Neural cell (in vitro differentiated cells): ENCODE data around the gene APBB1IP.

ENCODE experiments used
- EP300 ChIP-seq: fragments of 450-650 bp; conservative IDR thresholded peaks from 2 replicates; pipeline ENCODE4 v1.6.1; 2014; ENCODE audit warnings: antibody characterized with exemption, mild to moderate bottlenecking, moderate library complexity; ENCODE audit not compliant: poor library complexity, severe bottlenecking
- MXI1 ChIP-seq: fragments of 450-650 bp; conservative IDR thresholded peaks from 2 replicates; pipeline ENCODE4 v1.6.1; 2014; ENCODE audit warnings: antibody characterized with exemption, mild to moderate bottlenecking; ENCODE audit not compliant: poor library complexity, severe bottlenecking
- POLR2AphosphoS5 ChIP-seq: IDR thresholded peaks from 2 replicates; pipeline ENCODE4 v1.6.1; 2012
- RAD21 ChIP-seq: fragments of 450-650 bp; conservative IDR thresholded peaks from 2 replicates; pipeline ENCODE4 v1.6.1; 2014; ENCODE audit warnings: antibody characterized with exemption, mild to moderate bottlenecking, moderate library complexity
- SMC3 ChIP-seq: fragments of 450-650 bp; conservative IDR thresholded peaks from 2 replicates; pipeline ENCODE4 v1.6.1; 2014; ENCODE audit warnings: antibody characterized with exemption, mild to moderate bottlenecking, moderate library complexity; ENCODE audit not compliant: poor library complexity
- TAF1 ChIP-seq: IDR thresholded peaks from 2 replicates; pipeline ENCODE4 v1.6.1; 2012; ENCODE audit warnings: low read depth
- TF ChIP-seq, protein P1 (sequence below): fragments of 450-650 bp; IDR thresholded peaks from 2 replicates; pipeline ENCODE4 v1.5.1; 2014; ENCODE audit warnings: antibody characterized with exemption, mild to moderate bottlenecking, moderate library complexity; ENCODE audit not compliant: poor library complexity, severe bottlenecking
- TF ChIP-seq, protein P2 (sequence below): IDR thresholded peaks from 2 replicates; pipeline ENCODE4 v1.6.1; 2012; ENCODE audit warnings: borderline replicate concordance

- TF ChIP-seq, protein P1, sequence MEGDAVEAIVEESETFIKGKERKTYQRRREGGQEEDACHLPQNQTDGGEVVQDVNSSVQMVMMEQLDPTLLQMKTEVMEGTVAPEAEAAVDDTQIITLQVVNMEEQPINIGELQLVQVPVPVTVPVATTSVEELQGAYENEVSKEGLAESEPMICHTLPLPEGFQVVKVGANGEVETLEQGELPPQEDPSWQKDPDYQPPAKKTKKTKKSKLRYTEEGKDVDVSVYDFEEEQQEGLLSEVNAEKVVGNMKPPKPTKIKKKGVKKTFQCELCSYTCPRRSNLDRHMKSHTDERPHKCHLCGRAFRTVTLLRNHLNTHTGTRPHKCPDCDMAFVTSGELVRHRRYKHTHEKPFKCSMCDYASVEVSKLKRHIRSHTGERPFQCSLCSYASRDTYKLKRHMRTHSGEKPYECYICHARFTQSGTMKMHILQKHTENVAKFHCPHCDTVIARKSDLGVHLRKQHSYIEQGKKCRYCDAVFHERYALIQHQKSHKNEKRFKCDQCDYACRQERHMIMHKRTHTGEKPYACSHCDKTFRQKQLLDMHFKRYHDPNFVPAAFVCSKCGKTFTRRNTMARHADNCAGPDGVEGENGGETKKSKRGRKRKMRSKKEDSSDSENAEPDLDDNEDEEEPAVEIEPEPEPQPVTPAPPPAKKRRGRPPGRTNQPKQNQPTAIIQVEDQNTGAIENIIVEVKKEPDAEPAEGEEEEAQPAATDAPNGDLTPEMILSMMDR, result no peak
- no peak for TF ChIP-seq POLR2AphosphoS5
- no peak for TF ChIP-seq EP300
- no peak for TF ChIP-seq TAF1
- TF ChIP-seq RAD21, result no peak
- TF ChIP-seq, protein P2, sequence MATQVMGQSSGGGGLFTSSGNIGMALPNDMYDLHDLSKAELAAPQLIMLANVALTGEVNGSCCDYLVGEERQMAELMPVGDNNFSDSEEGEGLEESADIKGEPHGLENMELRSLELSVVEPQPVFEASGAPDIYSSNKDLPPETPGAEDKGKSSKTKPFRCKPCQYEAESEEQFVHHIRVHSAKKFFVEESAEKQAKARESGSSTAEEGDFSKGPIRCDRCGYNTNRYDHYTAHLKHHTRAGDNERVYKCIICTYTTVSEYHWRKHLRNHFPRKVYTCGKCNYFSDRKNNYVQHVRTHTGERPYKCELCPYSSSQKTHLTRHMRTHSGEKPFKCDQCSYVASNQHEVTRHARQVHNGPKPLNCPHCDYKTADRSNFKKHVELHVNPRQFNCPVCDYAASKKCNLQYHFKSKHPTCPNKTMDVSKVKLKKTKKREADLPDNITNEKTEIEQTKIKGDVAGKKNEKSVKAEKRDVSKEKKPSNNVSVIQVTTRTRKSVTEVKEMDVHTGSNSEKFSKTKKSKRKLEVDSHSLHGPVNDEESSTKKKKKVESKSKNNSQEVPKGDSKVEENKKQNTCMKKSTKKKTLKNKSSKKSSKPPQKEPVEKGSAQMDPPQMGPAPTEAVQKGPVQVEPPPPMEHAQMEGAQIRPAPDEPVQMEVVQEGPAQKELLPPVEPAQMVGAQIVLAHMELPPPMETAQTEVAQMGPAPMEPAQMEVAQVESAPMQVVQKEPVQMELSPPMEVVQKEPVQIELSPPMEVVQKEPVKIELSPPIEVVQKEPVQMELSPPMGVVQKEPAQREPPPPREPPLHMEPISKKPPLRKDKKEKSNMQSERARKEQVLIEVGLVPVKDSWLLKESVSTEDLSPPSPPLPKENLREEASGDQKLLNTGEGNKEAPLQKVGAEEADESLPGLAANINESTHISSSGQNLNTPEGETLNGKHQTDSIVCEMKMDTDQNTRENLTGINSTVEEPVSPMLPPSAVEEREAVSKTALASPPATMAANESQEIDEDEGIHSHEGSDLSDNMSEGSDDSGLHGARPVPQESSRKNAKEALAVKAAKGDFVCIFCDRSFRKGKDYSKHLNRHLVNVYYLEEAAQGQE, result no peak
- TF ChIP-seq MXI1, result no peak
- no peak for TF ChIP-seq SMC3
Measured at GRCh38 chr10:26436848-26437247, 1.3 kb upstream of the APBB1IP start.
